ENCODE results near the gene CRYBA1.

The CRYBA1 gene

GRCh38 chr17:29299031-29299430, 52.4 kb downstream of the CRYBA1 start:
- DNase-seq, result no peak

GRCh38 chr17:29303386-29303785, 56.7 kb downstream of the CRYBA1 start:
- Histone ChIP-seq H3K27ac (ENCODE audit: low read length, poor library complexity, severe bottlenecking) (no peak overlapping the region), H3K27me3 (ENCODE audit: control insufficient read depth in 1 of 2, insufficient read depth in 1 of 2, low read length in 2 of 2) (no peaks in the 10 kb centered on the region), H4K8ac (ENCODE audit: low read length) (no peak overlapping the region), H2BK120ac (ENCODE audit: low read depth, low read length) (no peak overlapping the region), H2AK5ac (ENCODE audit: low read length, severe bottlenecking) (no peak overlapping the region), H3K4ac (ENCODE audit: low read depth in 1 of 2, low read length in 2 of 2) (no peak overlapping the region), H3K9ac (ENCODE audit: low read length) (no peak overlapping the region), H2BK15ac (ENCODE audit: low read depth, poor library complexity, severe bottlenecking) (no peak overlapping the region), H3K79me1 (replicated peaks; ENCODE audit: low read length, poor library complexity, severe bottlenecking) (no peaks in the 10 kb centered on the region), H3K9me3 (ENCODE audit: control insufficient read depth, low read length) (no peaks in the 10 kb centered on the region), H3K18ac (ENCODE audit: low read depth in 1 of 2, low read length in 2 of 2) (no peak overlapping the region), H2BK12ac (ENCODE audit: low read length in 2 of 2) (no peak overlapping the region), H2AFZ (ENCODE audit: low read depth, low read length) (no peak overlapping the region), H3K4me2 (ENCODE audit: low read length, poor library complexity, severe bottlenecking) (no peak overlapping the region), H3K36me3 (ENCODE audit: control insufficient read depth in 1 of 2, insufficient read depth in 2 of 2, low read depth in 1 of 2, low read length in 2 of 2) (no peaks in the 10 kb centered on the region), H3K4me3 (ENCODE audit: insufficient read depth in 1 of 2, low read depth in 1 of 2, low read length in 2 of 2) (no peak overlapping the region), H2BK5ac (ENCODE audit: low read depth, low read length, poor library complexity, severe bottlenecking) (no peak overlapping the region), H4K91ac (ENCODE audit: low read length) (no peak overlapping the region), H3K14ac (ENCODE audit: low read length in 2 of 2) (no peak overlapping the region), H3K4me1 (ENCODE audit: control insufficient read depth, insufficient read depth, low read depth, low read length) (no peaks in the 10 kb centered on the region), H3K23ac (ENCODE audit: low read length in 2 of 2) (no peak overlapping the region)
- WGBS, result 100% methylated on average over 1 of the region's 3 CpGs
- DNase-seq, result no peak

More at GRCh38 chr17:29299031-29299430, 52.4 kb downstream of the CRYBA1 start:
- Histone ChIP-seq H3K4me3 (ENCODE audit: insufficient read depth in 1 of 2, low read depth in 1 of 2, low read length in 2 of 2) (no peak overlapping the region), H4K91ac (ENCODE audit: low read length) (no peak overlapping the region), H3K4me1 (ENCODE audit: control insufficient read depth, insufficient read depth, low read depth, low read length) (no peaks in the 10 kb centered on the region), H3K27me3 (ENCODE audit: control insufficient read depth in 1 of 2, insufficient read depth in 1 of 2, low read length in 2 of 2) (no peaks in the 10 kb centered on the region), H2BK5ac (ENCODE audit: low read depth, low read length, poor library complexity, severe bottlenecking) (no peak overlapping the region), H3K9ac (ENCODE audit: low read length) (no peak overlapping the region), H2BK12ac (ENCODE audit: low read length in 2 of 2) (no peak overlapping the region), H2AK5ac (ENCODE audit: low read length, severe bottlenecking) (no peak overlapping the region), H2BK15ac (ENCODE audit: low read depth, poor library complexity, severe bottlenecking) (no peak overlapping the region), H2BK120ac (ENCODE audit: low read depth, low read length) (no peak overlapping the region), H2AFZ (ENCODE audit: low read depth, low read length) (no peak overlapping the region), H3K23ac (ENCODE audit: low read length in 2 of 2) (no peak overlapping the region), H3K79me1 (replicated peaks; ENCODE audit: low read length, poor library complexity, severe bottlenecking) (no peaks in the 10 kb centered on the region), H3K27ac (ENCODE audit: low read length, poor library complexity, severe bottlenecking) (no peak overlapping the region), H3K9me3 (ENCODE audit: control insufficient read depth, low read length) (no peaks in the 10 kb centered on the region), H3K4ac (ENCODE audit: low read depth in 1 of 2, low read length in 2 of 2) (no peak overlapping the region), H3K18ac (ENCODE audit: low read depth in 1 of 2, low read length in 2 of 2) (no peak overlapping the region), H3K4me2 (ENCODE audit: low read length, poor library complexity, severe bottlenecking) (no peak overlapping the region), H4K8ac (ENCODE audit: low read length) (no peak overlapping the region), H3K14ac (ENCODE audit: low read length in 2 of 2) (no peak overlapping the region), H3K36me3 (ENCODE audit: control insufficient read depth in 1 of 2, insufficient read depth in 2 of 2, low read depth in 1 of 2, low read length in 2 of 2) (no peaks in the 10 kb centered on the region)
- WGBS, result 96% methylated on average over 2 of the region's 2 CpGs
